HL-60 (cell line): ENCODE data around the gene CMTM8.
"Not testable (repeated sequence)": the region's sequence is repeated elsewhere in the genome, so short reads cannot be mapped to it uniquely, and the experiment has no call there.

Experiments used
- DNase-seq, 2 experiments: peaks; one replicate each; pipeline ENCODE4 v3.0.0-alpha.2; 2010 to 2020; ENCODE audit warnings: low read depth in 1 of 2, low spot score in 1 of 2
- H3K27ac ChIP-seq: fragments of 250-450 bp; sonication (Bioruptor Pico); replicated peaks from 2 replicates; pipeline ENCODE4 v1.5.1; 2020; ENCODE audit warnings: mild to moderate bottlenecking, moderate library complexity
- H3K27me3 ChIP-seq: fragments of 250-450 bp; sonication (Bioruptor Pico); 2 replicates; pipeline ENCODE4 v1.5.1; 2021; ENCODE audit warnings: mild to moderate bottlenecking, moderate library complexity; ENCODE audit not compliant: insufficient read depth, poor library complexity, severe bottlenecking
- H3K4me3 ChIP-seq: replicated peaks from 2 replicates; pipeline ENCODE4 v1.5.1; 2011; ENCODE audit warnings: mild to moderate bottlenecking, control low read depth, low read length; ENCODE audit not compliant: insufficient read depth
- GABPA ChIP-seq: IDR thresholded peaks from 2 replicates; pipeline ENCODE4 v1.6.1; 2012; ENCODE audit warnings: low read depth
- POLR2AphosphoS5 ChIP-seq: IDR thresholded peaks from 2 replicates; pipeline ENCODE4 v1.6.1; 2012; ENCODE audit warnings: low read depth
- SPI1 ChIP-seq: IDR thresholded peaks from 2 replicates; pipeline ENCODE4 v1.6.1; 2012; ENCODE audit warnings: low read depth, mild to moderate bottlenecking, borderline replicate concordance
- TF ChIP-seq, protein P1 (sequence below): IDR thresholded peaks from 2 replicates; pipeline ENCODE4 v1.6.1; 2012; ENCODE audit warnings: low read depth; ENCODE audit not compliant: insufficient replicate concordance
- TF ChIP-seq, protein P2 (sequence below): IDR thresholded peaks from one replicate; pipeline ENCODE4 v1.5.1; 2011; ENCODE audit warnings: low read length, control low read depth, inconsistent platforms; ENCODE audit not compliant: insufficient read depth

CMTM8 gene

DNA sequence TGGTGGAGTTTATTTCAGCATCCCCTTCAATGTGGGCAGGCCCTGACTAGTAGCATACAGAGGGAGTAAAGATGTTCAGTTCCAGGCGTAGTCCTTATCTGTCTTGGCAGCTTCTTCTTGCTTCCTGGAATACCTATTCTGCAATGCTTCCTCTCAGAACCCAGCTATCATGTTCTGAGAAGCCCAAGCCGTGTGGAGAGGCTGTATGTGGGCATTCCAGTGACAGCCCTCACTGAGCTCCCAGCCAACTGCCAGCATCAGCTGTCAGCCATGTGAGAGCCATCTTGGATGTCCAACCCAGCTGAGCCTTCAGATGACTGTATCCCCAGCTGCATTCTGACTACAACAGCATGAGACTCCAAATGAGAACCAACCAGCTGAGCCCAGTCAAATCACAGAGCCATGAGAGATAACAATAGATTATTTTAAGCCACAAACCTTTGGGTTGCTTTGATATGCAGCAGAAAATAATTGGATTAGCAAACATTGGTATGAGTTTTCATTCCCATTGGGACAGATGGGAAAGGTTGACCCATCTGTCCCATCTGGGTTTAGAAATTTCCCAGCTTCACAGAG is 144.7 kb downstream of the CMTM8 start:
- Histone ChIP-seq H3K4me3 (no peak overlapping the region), H3K27me3 (no peaks in the 10 kb centered on the region), H3K27ac (no peak overlapping the region)
- TF ChIP-seq POLR2AphosphoS5 (no peak), SPI1 (no peak)
- TF ChIP-seq, protein P1, sequence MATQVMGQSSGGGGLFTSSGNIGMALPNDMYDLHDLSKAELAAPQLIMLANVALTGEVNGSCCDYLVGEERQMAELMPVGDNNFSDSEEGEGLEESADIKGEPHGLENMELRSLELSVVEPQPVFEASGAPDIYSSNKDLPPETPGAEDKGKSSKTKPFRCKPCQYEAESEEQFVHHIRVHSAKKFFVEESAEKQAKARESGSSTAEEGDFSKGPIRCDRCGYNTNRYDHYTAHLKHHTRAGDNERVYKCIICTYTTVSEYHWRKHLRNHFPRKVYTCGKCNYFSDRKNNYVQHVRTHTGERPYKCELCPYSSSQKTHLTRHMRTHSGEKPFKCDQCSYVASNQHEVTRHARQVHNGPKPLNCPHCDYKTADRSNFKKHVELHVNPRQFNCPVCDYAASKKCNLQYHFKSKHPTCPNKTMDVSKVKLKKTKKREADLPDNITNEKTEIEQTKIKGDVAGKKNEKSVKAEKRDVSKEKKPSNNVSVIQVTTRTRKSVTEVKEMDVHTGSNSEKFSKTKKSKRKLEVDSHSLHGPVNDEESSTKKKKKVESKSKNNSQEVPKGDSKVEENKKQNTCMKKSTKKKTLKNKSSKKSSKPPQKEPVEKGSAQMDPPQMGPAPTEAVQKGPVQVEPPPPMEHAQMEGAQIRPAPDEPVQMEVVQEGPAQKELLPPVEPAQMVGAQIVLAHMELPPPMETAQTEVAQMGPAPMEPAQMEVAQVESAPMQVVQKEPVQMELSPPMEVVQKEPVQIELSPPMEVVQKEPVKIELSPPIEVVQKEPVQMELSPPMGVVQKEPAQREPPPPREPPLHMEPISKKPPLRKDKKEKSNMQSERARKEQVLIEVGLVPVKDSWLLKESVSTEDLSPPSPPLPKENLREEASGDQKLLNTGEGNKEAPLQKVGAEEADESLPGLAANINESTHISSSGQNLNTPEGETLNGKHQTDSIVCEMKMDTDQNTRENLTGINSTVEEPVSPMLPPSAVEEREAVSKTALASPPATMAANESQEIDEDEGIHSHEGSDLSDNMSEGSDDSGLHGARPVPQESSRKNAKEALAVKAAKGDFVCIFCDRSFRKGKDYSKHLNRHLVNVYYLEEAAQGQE = no peak
- no peak for DNase-seq

DNA sequence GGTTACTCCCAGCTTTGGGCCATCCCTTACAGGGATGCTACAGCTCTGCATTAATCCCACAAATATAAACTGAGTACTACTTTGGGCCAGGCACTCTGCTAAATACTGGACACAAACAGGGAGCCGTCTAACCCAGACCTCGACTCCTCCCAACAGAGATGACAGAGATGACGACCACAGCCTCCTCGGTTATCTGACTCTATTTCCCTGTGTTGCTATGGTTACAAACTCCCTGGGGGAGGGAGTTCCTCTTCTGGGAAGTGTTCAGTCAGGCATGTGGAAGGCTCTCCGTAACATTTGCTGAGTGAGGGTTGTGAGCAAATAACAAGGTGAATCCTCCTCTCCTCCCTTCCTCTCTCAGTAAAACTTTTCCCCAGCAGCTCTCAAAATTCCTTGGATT is 146.5 kb downstream of the CMTM8 start:
- H3K27me3 ChIP-seq = no peaks in the 10 kb centered on the region
- H3K4me3 ChIP-seq = no peak overlapping the region
- DNase-seq = peak in 1 of 2 experiments; percentile 31
- no peak overlapping the region for H3K27ac ChIP-seq
- TF ChIP-seq GABPA = no peak
- TF ChIP-seq POLR2AphosphoS5 = no peak
- TF ChIP-seq, protein P2, sequence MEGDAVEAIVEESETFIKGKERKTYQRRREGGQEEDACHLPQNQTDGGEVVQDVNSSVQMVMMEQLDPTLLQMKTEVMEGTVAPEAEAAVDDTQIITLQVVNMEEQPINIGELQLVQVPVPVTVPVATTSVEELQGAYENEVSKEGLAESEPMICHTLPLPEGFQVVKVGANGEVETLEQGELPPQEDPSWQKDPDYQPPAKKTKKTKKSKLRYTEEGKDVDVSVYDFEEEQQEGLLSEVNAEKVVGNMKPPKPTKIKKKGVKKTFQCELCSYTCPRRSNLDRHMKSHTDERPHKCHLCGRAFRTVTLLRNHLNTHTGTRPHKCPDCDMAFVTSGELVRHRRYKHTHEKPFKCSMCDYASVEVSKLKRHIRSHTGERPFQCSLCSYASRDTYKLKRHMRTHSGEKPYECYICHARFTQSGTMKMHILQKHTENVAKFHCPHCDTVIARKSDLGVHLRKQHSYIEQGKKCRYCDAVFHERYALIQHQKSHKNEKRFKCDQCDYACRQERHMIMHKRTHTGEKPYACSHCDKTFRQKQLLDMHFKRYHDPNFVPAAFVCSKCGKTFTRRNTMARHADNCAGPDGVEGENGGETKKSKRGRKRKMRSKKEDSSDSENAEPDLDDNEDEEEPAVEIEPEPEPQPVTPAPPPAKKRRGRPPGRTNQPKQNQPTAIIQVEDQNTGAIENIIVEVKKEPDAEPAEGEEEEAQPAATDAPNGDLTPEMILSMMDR = no peak
- peak; percentile 18; the same call in 1 of the 2 replicates for TF ChIP-seq SPI1

DNA sequence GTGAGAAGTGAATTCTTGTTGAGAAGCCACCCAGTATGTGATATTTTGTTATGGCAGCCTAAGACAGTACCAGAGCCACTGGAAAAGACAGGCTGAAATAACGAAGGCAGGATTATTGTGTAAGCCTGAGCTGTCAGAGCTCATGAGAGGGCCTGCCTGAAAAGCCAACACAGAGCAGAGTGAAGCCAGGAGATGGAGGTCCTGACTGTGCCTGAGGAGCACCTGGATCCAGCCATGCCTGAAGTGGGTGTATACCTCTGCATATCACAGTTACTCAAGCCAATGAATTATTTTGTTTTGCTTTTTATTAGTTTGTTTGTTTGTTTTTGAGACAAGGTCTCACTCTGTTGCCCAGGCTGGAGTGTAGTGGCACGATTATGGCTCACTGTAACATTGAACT is 149.0 kb downstream of the CMTM8 start:
- TF ChIP-seq GABPA (no peak), SPI1 (no peak), POLR2AphosphoS5 (no peak)
- TF ChIP-seq, protein P1 = no peak
- TF ChIP-seq, protein P2 = no peak
- Histone ChIP-seq H3K4me3 (no peak overlapping the region), H3K27ac (no peak overlapping the region), H3K27me3 (no peaks in the 10 kb centered on the region)
- no peak for DNase-seq

DNA sequence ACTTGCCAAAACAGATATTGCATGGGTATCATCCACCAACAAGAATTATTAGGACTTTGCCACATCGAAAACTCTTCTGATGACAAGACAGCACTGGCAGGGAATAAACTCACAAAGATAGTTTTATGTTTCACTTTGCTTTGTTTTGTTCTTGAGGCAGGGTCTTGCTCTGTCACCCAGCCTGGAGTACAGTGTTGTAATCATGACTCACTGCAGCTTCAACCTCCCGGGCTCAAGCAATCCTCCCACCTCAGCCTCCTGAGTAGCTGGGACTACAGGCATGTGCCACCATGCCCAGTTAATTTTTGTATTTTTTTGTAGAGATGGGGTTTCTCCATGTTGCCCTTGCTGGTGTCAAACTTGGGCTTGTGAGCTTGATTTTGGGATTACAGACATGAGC is 151.1 kb downstream of the CMTM8 start:
- not testable (repeated sequence) for DNase-seq, H3K27me3 ChIP-seq, H3K27ac ChIP-seq, H3K4me3 ChIP-seq
